CD1c-positive myeloid dendritic cell (primary cell): ENCODE results near the gene JUNB.

Source experiments
- DNase-seq: peaks from one replicate; pipeline ENCODE4 v3.0.0-alpha.2; 2016; ENCODE audit errors: extremely low spot score

Gene JUNB

GRCh38 chr19:12842511-12842910, 51.2 kb downstream of the JUNB start:
- no peak for DNase-seq
